GM13976 (cell line): Measurements from ENCODE around the gene RBM26.
A peak's percentile ranks its signal among the peaks of the same experiment; 100 is the strongest.

Experiments
- DNase-seq: peaks from one replicate; pipeline ENCODE4 v3.0.0; 2012; ENCODE audit warnings: low spot score
- CTCF ChIP-seq: IDR thresholded peaks from 2 replicates; pipeline ENCODE4 v1.5.1; 2012; ENCODE audit warnings: borderline replicate concordance, mild to moderate bottlenecking; ENCODE audit not compliant: insufficient read depth; ENCODE audit errors: extremely low read depth, missing control alignments, control extremely low read depth
- in situ Hi-C: fragments of 300-500 bp; cut with MboI; formaldehyde crosslinking; loops from one replicate; pipeline ENCODE4 v1.12.0; 2022; ENCODE audit warnings: low sequenced_read_pairs, mixed read lengths, inconsistent platforms; ENCODE audit not compliant: unreplicated experiment

RBM26 gene

GRCh38 chr13:79407349-79407979 lies 1.4 kb upstream of the RBM26 start:
- in situ Hi-C loops, result no loop called here
- TF ChIP-seq CTCF, result no peak

GRCh38 chr13:79406597-79406908 lies 498 bp upstream of the RBM26 start:
- no peak for TF ChIP-seq CTCF

More at GRCh38 chr13:79407349-79407979, 1.4 kb upstream of the RBM26 start:
- no peak for DNase-seq

GRCh38 chr13:79405501-79405830 lies 589 bp downstream of the RBM26 start:
- no peak for DNase-seq
- in situ Hi-C loops, result no loop called here
- TF ChIP-seq CTCF, result no peak

More at GRCh38 chr13:79406597-79406908, 498 bp upstream of the RBM26 start:
- no peak for DNase-seq
- in situ Hi-C loops, result no loop called here

- DNase-seq, result peak; percentile 29
- in situ Hi-C loops, result no loop called here
- TF ChIP-seq CTCF, result no peak
These were observed 1.1 kb downstream of the RBM26 start for GRCh38 chr13:79404985-79405384.

- DNase-seq, result no peak
- no peak for TF ChIP-seq CTCF
- in situ Hi-C loops, result no loop called here
These were observed 1.7 kb downstream of the RBM26 start for GRCh38 chr13:79404361-79404760.

- no peak for TF ChIP-seq CTCF
- in situ Hi-C loops, result no loop called here
- no peak for DNase-seq
These were observed 2.9 kb downstream of the RBM26 start for GRCh38 chr13:79403113-79403512.

- in situ Hi-C loops, result no loop called here
- DNase-seq, result no peak
- no peak for TF ChIP-seq CTCF
These were observed 3.4 kb downstream of the RBM26 start for GRCh38 chr13:79402679-79403078.
